ENCODE results near the gene SMLR1.

Gene SMLR1

GRCh38 chr6:130879826-130880225, 52.6 kb downstream of the SMLR1 start:
- no peak for DNase-seq (ENCODE audit: low read depth)
- H3K4me3 ChIP-seq (ENCODE audit: low read depth, low read length) = no peak overlapping the region

- no peak overlapping the region for H3K4me3 ChIP-seq (ENCODE audit: low read depth, low read length)
- DNase-seq (ENCODE audit: low read depth) = no peak
Observed at GRCh38 chr6:130882370-130882769, 55.2 kb downstream of the SMLR1 start.

GRCh38 chr6:130885392-130886192, 58.4 kb downstream of the SMLR1 start:
- peak; percentile 25 for DNase-seq (ENCODE audit: low read depth)
- no peak overlapping the region for H3K4me3 ChIP-seq (ENCODE audit: low read depth, low read length)

All from skeletal muscle cell (primary cell).